Brain microvascular endothelial cell (primary cell): Measurements from ENCODE around the gene UNC5CL.

ENCODE experiments used
- DNase-seq: peaks from one replicate; pipeline ENCODE4 v3.0.0-alpha.2; 2020
- H3K27ac ChIP-seq: fragments of 250-450 bp; sonication (Bioruptor Pico); 2 replicates; pipeline ENCODE4 v1.5.1; 2020; ENCODE audit warnings: mild to moderate bottlenecking, moderate library complexity
- H3K27me3 ChIP-seq: fragments of 250-450 bp; sonication (Bioruptor Pico); replicated peaks from 2 replicates; pipeline ENCODE4 v1.5.1; 2020; ENCODE audit warnings: mild to moderate bottlenecking
- H3K36me3 ChIP-seq: fragments of 250-450 bp; sonication (Bioruptor Pico); replicated peaks from 2 replicates; pipeline ENCODE4 v1.5.1; 2020; ENCODE audit warnings: mild to moderate bottlenecking
- H3K4me3 ChIP-seq: 2 replicates; pipeline ENCODE4 v1.5.1; 2011; ENCODE audit warnings: low read depth, mild to moderate bottlenecking, control low read depth, low read length, moderate library complexity
- in situ Hi-C: cut with HindIII; loops from 2 replicates; pipeline ENCODE4 v1.10.0; 2017; ENCODE audit warnings: low sequenced_read_pairs, low pct_ligation_motif_present
- TF ChIP-seq, protein P1 (sequence below): IDR thresholded peaks from 2 replicates; pipeline ENCODE4 v1.5.1; 2011; ENCODE audit warnings: low read depth, mild to moderate bottlenecking, moderate library complexity, low read length, control low read depth, inconsistent platforms; ENCODE audit errors: missing control alignments

The UNC5CL gene

DNA sequence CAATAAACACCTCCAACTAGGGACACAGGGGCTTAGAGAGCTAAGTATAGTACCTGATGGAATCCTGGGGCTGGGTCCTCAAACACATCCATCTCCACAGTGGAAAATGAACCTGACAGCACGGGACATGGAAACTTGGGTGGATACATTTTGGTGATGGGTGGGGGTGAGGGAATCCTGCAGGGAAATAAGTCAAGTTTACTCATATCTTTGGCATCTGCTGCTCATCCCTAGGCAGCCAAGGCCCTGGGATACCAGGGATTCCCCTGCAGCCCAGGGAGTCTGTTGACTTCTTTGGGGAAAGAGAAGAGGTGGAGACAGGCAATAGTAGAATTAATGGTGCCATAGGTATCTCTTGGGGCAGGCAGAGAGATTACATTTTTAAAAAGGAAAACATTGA, 20.5 kb upstream of the UNC5CL start:
- H3K27ac ChIP-seq = no peak overlapping the region
- in situ Hi-C loops = no loop called here
- H3K4me3 ChIP-seq = no peak overlapping the region
- TF ChIP-seq, protein P1, sequence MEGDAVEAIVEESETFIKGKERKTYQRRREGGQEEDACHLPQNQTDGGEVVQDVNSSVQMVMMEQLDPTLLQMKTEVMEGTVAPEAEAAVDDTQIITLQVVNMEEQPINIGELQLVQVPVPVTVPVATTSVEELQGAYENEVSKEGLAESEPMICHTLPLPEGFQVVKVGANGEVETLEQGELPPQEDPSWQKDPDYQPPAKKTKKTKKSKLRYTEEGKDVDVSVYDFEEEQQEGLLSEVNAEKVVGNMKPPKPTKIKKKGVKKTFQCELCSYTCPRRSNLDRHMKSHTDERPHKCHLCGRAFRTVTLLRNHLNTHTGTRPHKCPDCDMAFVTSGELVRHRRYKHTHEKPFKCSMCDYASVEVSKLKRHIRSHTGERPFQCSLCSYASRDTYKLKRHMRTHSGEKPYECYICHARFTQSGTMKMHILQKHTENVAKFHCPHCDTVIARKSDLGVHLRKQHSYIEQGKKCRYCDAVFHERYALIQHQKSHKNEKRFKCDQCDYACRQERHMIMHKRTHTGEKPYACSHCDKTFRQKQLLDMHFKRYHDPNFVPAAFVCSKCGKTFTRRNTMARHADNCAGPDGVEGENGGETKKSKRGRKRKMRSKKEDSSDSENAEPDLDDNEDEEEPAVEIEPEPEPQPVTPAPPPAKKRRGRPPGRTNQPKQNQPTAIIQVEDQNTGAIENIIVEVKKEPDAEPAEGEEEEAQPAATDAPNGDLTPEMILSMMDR = no peak
- peak; percentile 5 for DNase-seq
- no peaks in the 10 kb centered on the region for H3K27me3 ChIP-seq
- no peaks in the 10 kb centered on the region for H3K36me3 ChIP-seq

DNA sequence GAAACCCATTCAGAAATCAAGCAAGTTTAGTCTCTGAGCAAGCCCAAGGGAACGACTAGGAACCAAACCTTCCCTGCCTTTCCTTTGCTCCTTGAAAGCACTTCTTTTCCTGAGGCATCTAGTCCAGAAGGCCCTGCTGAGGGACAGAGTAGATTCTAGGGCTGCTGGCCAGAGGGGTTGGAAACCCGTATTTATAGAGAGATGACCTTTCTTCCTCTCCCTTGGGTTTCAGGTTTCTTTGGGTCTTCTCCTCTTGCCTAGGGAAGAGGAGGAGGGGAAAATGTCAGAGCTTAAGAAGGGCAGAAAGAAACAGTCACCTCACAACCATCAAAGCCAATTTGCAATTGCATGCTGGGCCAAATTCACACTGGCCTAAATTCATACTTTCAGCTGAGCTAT, 19.8 kb upstream of the UNC5CL start:
- TF ChIP-seq, protein P1 = no peak
- H3K36me3 ChIP-seq = no peaks in the 10 kb centered on the region
- no peak overlapping the region for H3K27ac ChIP-seq
- no peaks in the 10 kb centered on the region for H3K27me3 ChIP-seq
- DNase-seq = no peak
- no peak overlapping the region for H3K4me3 ChIP-seq
- in situ Hi-C loops = no loop called here

DNA sequence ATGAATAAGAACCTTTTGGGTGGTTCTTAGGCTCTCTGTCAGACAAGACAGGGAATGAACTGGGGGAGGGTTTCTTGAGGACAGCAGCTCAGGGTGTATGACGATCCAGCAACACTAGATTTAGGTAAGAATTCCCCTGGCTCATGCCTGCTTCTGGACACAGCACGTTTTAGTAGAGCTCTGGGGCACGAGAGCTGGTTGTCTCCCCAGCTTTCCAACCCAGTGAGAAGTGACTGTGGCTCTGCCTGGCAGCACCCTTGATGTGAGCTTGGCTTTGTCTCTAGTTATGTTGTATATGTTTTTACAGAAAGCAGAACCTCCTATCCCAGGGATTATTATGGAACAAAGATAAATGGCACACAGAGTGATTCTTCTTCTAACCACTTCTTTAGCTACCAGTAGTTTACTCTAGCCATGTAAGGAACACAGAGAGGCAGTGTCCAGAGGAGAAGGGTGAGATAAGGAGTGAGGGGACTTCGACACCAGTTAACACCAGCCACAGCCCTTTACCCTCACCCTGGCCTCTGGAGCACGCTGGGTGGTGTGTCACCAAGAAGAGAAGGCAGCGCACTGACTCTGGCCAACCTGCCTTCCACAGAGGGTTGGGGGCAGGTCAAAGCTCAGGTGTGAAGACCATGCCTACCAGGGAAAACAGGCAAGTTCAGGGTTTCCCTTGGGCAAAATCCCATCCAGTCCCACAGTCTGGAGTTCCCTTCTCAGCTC, 17.9 kb upstream of the UNC5CL start:
- in situ Hi-C loops = no loop called here
- DNase-seq = no peak
- Histone ChIP-seq H3K27ac (no peak overlapping the region), H3K36me3 (no peaks in the 10 kb centered on the region), H3K27me3 (no peaks in the 10 kb centered on the region), H3K4me3 (no peak overlapping the region)
- TF ChIP-seq, protein P1 = no peak

DNA sequence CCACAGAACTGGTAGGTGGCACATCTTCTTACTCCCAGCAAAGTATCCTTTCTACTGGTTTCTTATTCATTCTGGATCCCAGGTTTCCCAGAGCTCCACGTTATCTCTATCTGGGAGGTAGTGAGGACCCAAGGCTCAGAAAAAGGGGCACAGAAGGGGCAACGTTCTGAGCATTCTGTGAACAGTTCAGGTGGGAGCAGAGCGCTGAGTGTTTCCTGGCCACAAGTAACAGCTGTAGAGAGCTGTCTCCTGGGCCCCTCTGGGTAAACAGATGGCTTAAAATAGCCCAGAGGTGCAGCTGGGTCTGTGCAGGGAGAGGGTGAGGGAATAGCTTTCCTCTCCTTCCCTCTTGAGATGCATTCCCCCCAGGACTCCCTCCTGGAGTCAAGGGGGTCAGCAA, 16.1 kb upstream of the UNC5CL start:
- in situ Hi-C loops = no loop called here
- no peaks in the 10 kb centered on the region for H3K36me3 ChIP-seq
- no peak overlapping the region for H3K27ac ChIP-seq
- no peak for DNase-seq
- no peak overlapping the region for H3K4me3 ChIP-seq
- TF ChIP-seq, protein P1 = no peak
- no peaks in the 10 kb centered on the region for H3K27me3 ChIP-seq

DNA sequence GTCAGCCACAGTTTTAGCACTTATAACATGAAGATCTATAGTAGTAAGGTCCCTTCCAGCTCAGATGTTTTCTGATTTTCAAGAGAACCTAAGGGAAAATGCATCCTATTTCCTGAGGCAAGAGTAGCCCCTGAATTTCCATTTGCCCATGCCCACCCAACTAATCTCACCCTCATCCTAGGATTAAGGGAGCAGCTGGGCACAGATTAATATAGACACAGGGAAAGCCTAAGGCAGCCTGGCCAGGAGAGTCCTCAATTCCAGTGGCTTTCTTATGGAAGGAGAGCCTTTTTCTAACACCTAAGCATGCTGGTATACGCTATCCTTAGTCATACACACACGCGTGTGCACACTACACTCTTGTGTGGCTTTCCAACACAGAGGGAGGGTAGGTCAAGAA, 15.5 kb upstream of the UNC5CL start:
- in situ Hi-C loops = no loop called here
- Histone ChIP-seq H3K4me3 (no peak overlapping the region), H3K27ac (no peak overlapping the region), H3K36me3 (no peaks in the 10 kb centered on the region), H3K27me3 (no peaks in the 10 kb centered on the region)
- TF ChIP-seq, protein P1 = no peak
- no peak for DNase-seq

DNA sequence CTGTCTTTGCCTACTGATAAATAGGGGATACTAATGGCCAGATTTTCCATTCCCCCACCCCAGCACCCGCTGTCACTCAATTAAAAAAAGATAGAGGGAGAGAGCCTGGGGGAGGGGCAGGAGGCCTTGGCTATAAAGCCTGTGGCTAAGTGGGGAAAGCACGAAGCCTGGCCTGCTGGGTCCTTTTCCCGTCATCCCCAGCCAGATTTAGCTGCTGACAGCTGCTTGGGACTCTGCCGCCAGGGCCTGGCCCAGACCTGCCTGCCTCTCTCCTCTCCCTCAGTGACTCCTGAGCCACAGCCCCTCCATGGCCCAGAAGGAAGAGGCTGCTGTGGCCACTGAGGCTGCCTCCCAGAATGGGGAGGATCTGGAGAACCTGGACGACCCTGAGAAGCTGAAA, 14.0 kb upstream of the UNC5CL start, which contains the start of gene APOBEC2:
TSS of gene APOBEC2 (plus strand) at position 162 of the 400 bp plus-strand sequence. CDS start at position 308, 146 bp downstream.
- in situ Hi-C loops = no loop called here
- Histone ChIP-seq H3K36me3 (no peaks in the 10 kb centered on the region), H3K27me3 (no peaks in the 10 kb centered on the region), H3K27ac (no peak within 1 kb of the TSS), H3K4me3 (no peak within 1 kb of the TSS)
- TF ChIP-seq, protein P1 = no peak
- no peak for DNase-seq
